ENCODE measurements around the gene CERKL. TPM values are rescaled to one million over a fixed set of nuclear protein-coding genes. Genes with fewer than 3 reads are reported as not detected.

The CERKL gene, protein sequence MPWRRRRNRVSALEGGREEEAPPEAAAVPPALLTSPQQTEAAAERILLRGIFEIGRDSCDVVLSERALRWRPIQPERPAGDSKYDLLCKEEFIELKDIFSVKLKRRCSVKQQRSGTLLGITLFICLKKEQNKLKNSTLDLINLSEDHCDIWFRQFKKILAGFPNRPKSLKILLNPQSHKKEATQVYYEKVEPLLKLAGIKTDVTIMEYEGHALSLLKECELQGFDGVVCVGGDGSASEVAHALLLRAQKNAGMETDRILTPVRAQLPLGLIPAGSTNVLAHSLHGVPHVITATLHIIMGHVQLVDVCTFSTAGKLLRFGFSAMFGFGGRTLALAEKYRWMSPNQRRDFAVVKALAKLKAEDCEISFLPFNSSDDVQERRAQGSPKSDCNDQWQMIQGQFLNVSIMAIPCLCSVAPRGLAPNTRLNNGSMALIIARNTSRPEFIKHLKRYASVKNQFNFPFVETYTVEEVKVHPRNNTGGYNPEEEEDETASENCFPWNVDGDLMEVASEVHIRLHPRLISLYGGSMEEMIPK
- total RNA-seq (2022; extraction: Qiagen RNA extraction), result 0.13 to 0.32 TPM (median 0.24 TPM) in 5 replicates

DNA sequence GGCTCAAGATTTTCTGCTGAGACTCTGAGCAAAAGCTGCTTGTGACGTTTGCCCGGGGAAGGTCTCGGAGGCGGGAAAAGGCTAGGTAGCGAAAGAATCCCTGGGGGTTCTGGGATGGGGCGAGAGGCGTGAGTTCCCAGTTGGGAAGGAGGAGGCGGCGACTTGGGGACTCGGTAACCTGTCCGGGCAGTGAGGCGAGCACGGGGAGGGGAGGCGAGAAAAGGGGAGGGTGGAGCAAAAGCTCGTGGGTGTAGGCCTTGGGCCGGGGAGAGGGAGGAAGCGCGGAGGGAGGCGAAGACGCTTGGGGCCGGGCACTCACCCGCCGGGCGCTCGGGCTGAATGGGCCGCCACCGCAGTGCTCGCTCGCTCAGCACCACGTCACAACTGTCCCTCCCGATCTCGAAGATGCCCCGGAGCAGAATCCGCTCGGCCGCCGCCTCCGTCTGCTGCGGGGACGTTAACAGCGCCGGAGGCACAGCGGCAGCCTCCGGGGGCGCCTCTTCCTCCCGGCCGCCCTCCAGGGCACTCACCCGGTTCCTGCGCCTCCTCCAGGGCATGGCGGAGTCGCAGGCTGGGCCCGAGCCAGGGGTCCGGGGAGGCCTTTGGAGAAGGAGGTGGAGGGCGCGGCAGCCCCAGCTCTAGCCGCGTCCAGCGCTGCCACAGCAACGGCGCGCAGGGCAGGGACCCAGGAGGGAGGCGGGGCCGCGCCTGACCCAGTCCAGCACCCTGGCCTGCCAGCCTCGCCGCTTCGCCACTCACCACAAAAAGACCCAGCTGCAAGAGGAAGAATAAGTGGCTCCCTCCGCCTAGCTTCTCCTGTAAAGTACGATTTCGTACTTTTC is at the start of gene CERKL:
Gene CERKL, minus strand, starts transcription at position 656 of the 842 bp plus-strand sequence. Its CDS starts 99 bp downstream, at position 557.

DNA sequence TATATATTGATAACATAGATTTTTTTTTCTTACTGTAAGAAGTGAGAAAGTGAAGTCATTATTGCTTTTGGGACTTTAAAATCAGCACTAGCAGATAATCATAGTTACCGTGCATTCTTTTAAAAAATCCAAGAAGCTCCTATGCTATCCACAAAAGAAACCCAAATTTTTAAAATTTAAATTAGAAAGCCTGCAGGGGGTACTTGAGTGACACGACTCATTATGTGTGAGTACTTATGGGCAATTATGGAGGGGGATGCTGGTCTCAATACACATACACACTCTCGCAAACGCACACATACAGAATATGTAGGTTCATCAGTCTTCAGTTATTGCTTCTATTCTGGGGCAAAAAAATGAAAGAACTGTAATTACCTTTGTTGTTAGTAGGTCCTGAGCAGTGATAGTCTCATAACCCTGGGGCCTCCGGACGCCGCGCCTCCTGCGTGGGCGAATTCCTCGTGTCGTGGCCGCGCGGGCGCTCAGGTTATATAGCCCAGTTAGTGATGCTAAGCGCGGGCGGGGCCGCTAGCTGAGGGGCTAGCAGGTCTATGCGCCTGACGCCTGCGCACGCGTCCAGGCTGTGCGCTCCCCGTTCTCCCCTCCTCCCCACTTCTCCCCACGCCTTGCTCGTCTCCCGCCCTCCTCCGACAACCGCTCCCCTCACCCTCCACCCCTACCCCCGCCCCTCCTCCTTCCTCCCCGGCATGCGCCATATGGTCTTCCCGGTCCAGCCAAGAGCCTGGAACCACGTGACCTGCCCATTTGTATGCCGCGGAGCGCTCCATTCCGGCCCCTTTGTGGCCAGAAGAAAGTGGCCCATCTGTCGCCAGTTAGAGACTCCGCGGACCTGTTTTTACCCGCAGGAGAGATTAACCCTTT is 23.4 kb upstream of the CERKL start, which contains the start of gene NEUROD1:
Gene NEUROD1, minus strand, starts transcription at position 463 of the 882 bp plus-strand sequence. CDS start 1,657 bp downstream, outside the sequence.

Other genes with a start within 250 kb of the CERKL start
- 1.3 to 2.6 TPM (median 2.0 TPM) in 5 replicates for gene ITGA4, start 199.7 kb downstream of the CERKL start, total RNA-seq (2022; extraction: Qiagen RNA extraction)
- not detected in 5 replicates for gene NEUROD1, start 23.4 kb upstream of the CERKL start, total RNA-seq (2022; extraction: Qiagen RNA extraction)
- 36.2 to 50.2 TPM (median 42.1 TPM) in 5 replicates for gene ITPRID2, start 234.6 kb upstream of the CERKL start, total RNA-seq (2022; extraction: Qiagen RNA extraction)

All from A549 treated with Hydrocortisone at 1 μM for 4 hours (cell line).